Smooth muscle cell (in vitro differentiated cells): ENCODE data around the gene B4GALNT2. TPM values are rescaled to one million over a fixed set of nuclear protein-coding genes. Genes with fewer than 3 reads are reported as not detected.
"Not testable (repeated sequence)": the region's sequence is repeated elsewhere in the genome, so short reads cannot be mapped to it uniquely, and the experiment has no call there.

Experiments used
- DNase-seq: peaks from one replicate; lab custom pipeline; 2025; ENCODE audit not compliant: unreplicated experiment; lab: John Stamatoyannopoulos, UW
- H2AFZ ChIP-seq: fragments of 200-600 bp; sonication (generic); 2 replicates; pipeline ENCODE4 v1.6.0; 2016; ENCODE audit warnings: antibody characterized with exemption, low read depth, mild to moderate bottlenecking
- H3F3A ChIP-seq: fragments of 200-600 bp; sonication (generic); 2 replicates; pipeline ENCODE4 v1.6.0; 2017; ENCODE audit warnings: antibody characterized with exemption, low read depth
- H3K27ac ChIP-seq: fragments of 200-600 bp; sonication (generic); 2 replicates; pipeline ENCODE4 v1.5.1; 2016; ENCODE audit warnings: low read depth, mild to moderate bottlenecking
- H3K27me3 ChIP-seq: fragments of 200-600 bp; sonication (generic); 2 replicates; pipeline ENCODE4 v1.6.1; 2016; ENCODE audit warnings: low read depth, mild to moderate bottlenecking
- H3K36me3 ChIP-seq: fragments of 200-600 bp; sonication (generic); 2 replicates; pipeline ENCODE4 v1.5.1; 2016; ENCODE audit warnings: low read depth
- H3K4me1 ChIP-seq: fragments of 200-600 bp; sonication (generic); 2 replicates; pipeline ENCODE4 v1.5.1; 2016; ENCODE audit warnings: low read depth
- H3K4me2 ChIP-seq: fragments of 200-600 bp; sonication (generic); 2 replicates; pipeline ENCODE4 v1.6.0; 2016; ENCODE audit warnings: mild to moderate bottlenecking
- H3K4me3 ChIP-seq: fragments of 200-600 bp; sonication (generic); 2 replicates; pipeline ENCODE4 v1.5.1; 2016; ENCODE audit warnings: mild to moderate bottlenecking
- H3K79me2 ChIP-seq: fragments of 200-600 bp; sonication (generic); 2 replicates; pipeline ENCODE4 v1.6.0; 2016; ENCODE audit warnings: low read depth, mild to moderate bottlenecking
- H3K9ac ChIP-seq: fragments of 200-600 bp; sonication (generic); 2 replicates; pipeline ENCODE4 v1.6.0; 2016; ENCODE audit warnings: low read depth
- H3K9me3 ChIP-seq: fragments of 200-600 bp; sonication (generic); replicated peaks from 2 replicates; pipeline ENCODE4 v1.5.1; 2016; ENCODE audit warnings: low read depth
- H4K20me1 ChIP-seq: fragments of 200-600 bp; sonication (generic); 2 replicates; pipeline ENCODE4 v1.6.0; 2016; ENCODE audit warnings: low read depth
- WGBS: methylation state at CpG from one replicate; pipeline ENCODE4 v1.1.7; 2016; ENCODE audit warnings: low lambda C conversion rate; 5-methylcytosine and 5-hydroxymethylcytosine counted together
- polyA plus RNA-seq: library from polyadenylated mRNA; unstranded; fragments of >200 nt; fragmentation: Nextera tagmentation; extraction: Ambion mirVana; gene quantifications from 2 replicates; pipeline ENCODE4 v1.2.1, GENCODE V29; 2016
- total RNA-seq: library from RNA; depleted of rRNA; stranded (reverse); fragments of >200 nt; gene quantifications from 2 replicates; pipeline ENCODE4 v1.2.3, GENCODE V29; 2014
- TF ChIP-seq, protein P1 (sequence below): fragments of 200-600 bp; sonication (generic); IDR thresholded peaks from 2 replicates; pipeline ENCODE4 v1.5.1; 2017; ENCODE audit warnings: borderline replicate concordance, mild to moderate bottlenecking, antibody characterized with exemption; ENCODE audit not compliant: insufficient read depth, poor library complexity, severe bottlenecking

B4GALNT2 gene
- total and polyA plus RNA-seq, 2 experiments from 2014 or later, result 0.11 to 0.13 TPM

DNA sequence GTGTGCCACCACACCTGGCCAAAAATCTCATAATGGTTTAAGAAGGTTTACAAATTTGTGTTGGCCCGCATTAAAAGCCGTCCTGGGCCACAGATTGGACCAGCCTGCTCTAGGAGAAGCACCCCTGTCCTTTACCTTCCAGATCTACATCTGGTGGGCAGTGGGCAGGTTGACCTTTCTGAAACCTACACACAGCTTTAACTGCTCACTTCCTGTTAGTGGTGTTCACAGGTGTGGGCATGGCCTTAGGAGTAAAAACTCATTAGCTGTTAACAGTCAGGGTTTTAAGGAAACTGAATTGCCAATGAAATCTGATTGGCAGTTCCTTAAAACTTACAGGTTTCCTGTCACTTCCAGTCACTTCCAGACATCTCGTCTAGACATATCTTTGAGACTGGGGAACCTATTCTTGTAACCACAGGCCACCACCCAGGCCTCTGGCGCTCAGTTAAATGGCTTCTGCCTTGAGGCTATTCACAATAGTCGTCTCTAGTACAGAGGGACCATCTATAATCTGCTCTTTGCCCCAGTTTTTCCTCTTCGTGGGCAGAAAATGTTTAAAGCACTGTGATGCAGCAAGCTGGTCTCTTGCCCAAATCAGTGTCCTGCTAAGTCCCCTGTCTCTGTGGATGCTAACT lies 48.5 kb downstream of the B4GALNT2 start:
- WGBS, result 67% methylated on average over 6 of the region's 6 CpGs

DNA sequence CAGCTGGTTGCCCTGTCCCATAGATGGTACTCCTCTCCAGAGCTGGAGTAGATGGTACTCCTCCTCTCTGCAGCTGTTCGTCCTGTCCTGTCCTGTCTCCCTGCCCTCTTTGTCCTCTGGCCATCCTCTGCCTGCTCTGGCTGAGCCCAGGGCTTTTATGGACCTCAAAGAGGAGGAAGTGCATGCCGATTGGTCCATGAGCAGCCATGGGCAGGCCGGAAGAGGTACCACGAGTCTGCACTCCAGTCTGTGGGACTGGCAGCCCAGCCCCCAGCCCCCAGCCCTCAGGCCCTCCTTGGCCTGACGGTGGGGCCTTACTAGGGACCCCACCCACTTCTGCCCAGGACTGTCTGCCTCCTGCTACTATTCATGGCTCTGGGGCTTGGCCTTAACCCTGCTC lies 50.8 kb downstream of the B4GALNT2 start:
- no peak overlapping the region for H2AFZ ChIP-seq

More for the DNA sequence above, 48.5 kb downstream of the B4GALNT2 start:
- H3F3A ChIP-seq, result no peaks in the 10 kb centered on the region
- no peak overlapping the region for H3K4me3 ChIP-seq
- TF ChIP-seq, protein P1, sequence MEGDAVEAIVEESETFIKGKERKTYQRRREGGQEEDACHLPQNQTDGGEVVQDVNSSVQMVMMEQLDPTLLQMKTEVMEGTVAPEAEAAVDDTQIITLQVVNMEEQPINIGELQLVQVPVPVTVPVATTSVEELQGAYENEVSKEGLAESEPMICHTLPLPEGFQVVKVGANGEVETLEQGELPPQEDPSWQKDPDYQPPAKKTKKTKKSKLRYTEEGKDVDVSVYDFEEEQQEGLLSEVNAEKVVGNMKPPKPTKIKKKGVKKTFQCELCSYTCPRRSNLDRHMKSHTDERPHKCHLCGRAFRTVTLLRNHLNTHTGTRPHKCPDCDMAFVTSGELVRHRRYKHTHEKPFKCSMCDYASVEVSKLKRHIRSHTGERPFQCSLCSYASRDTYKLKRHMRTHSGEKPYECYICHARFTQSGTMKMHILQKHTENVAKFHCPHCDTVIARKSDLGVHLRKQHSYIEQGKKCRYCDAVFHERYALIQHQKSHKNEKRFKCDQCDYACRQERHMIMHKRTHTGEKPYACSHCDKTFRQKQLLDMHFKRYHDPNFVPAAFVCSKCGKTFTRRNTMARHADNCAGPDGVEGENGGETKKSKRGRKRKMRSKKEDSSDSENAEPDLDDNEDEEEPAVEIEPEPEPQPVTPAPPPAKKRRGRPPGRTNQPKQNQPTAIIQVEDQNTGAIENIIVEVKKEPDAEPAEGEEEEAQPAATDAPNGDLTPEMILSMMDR, result no peak
- no peaks in the 10 kb centered on the region for H3K36me3 ChIP-seq
- H3K27me3 ChIP-seq, result no peaks in the 10 kb centered on the region
- no peaks in the 10 kb centered on the region for H4K20me1 ChIP-seq
- H3K4me1 ChIP-seq, result no peaks in the 10 kb centered on the region
- peaks cover 6% of the 10 kb centered on the region for H3K9me3 ChIP-seq
- H3K79me2 ChIP-seq, result no peaks in the 10 kb centered on the region
- H2AFZ ChIP-seq, result no peak overlapping the region
- no peak overlapping the region for H3K9ac ChIP-seq
- no peak overlapping the region for H3K4me2 ChIP-seq
- DNase-seq, result no peak
- no peak overlapping the region for H3K27ac ChIP-seq

DNA sequence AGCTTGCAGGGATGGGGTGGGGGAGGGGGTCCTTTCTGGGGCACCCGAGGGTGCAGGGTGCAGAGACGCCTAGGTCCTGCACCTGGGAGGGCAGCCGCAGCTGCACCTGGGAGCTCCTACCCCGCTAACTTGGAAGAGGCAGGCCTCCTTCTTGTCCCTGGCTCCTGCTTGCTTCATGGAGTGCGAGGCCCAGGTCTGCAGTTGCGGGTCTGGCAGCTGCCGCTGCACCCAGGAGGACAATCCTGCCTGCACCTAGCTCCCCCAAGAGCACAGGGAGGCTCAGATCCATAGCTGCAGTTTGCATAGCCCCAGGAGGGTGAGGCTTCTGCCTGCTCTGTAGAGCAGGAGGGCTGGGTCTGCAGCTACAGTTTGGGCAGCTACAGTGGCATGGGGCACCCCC lies 51.2 kb downstream of the B4GALNT2 start:
- 90% methylated on average over 6 of the region's 7 CpGs for WGBS
- H3K79me2 ChIP-seq, result no peaks in the 10 kb centered on the region
- no peak overlapping the region for H3K4me3 ChIP-seq
- H4K20me1 ChIP-seq, result no peaks in the 10 kb centered on the region
- H3K36me3 ChIP-seq, result no peaks in the 10 kb centered on the region
- TF ChIP-seq, protein P1, result no peak
- no peak overlapping the region for H3K9ac ChIP-seq
- no peaks in the 10 kb centered on the region for H3F3A ChIP-seq
- no peak overlapping the region for H3K27ac ChIP-seq
- no peaks in the 10 kb centered on the region for H3K27me3 ChIP-seq
- no peak for DNase-seq
- no peaks in the 10 kb centered on the region for H3K9me3 ChIP-seq
- H3K4me1 ChIP-seq, result no peaks in the 10 kb centered on the region
- no peak overlapping the region for H2AFZ ChIP-seq
- no peak overlapping the region for H3K4me2 ChIP-seq

More for the DNA sequence above, 50.8 kb downstream of the B4GALNT2 start:
- Histone ChIP-seq H3F3A (no peaks in the 10 kb centered on the region), H3K4me1 (no peaks in the 10 kb centered on the region), H3K79me2 (no peaks in the 10 kb centered on the region), H3K4me3 (no peak overlapping the region), H3K36me3 (no peaks in the 10 kb centered on the region), H3K27me3 (no peaks in the 10 kb centered on the region), H3K9me3 (no peaks in the 10 kb centered on the region), H3K9ac (no peak overlapping the region), H3K27ac (no peak overlapping the region), H3K4me2 (no peak overlapping the region), H4K20me1 (no peaks in the 10 kb centered on the region)
- no peak for DNase-seq
- TF ChIP-seq, protein P1, result no peak
- whole genome bisulfite sequencing, result 84% methylated on average over 5 of the region's 5 CpGs

DNA sequence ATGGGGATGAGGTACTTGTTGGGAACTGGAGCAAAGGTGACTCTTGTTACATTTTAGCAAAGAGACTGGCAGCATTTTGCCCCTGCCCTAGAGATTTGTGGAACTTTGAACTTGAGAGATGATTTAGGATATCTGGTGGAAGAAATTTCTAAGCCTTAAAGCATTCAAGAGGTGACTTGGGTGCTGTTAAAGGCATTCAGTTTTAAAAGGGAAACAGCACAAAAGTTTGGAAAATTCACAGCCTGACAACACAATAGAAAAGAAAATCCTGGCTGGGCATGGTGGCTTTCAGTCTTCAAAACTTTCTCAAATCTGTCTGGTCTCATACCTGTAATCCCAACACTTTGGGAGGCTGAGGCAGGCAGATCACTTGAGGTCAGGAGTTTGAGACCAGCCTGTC lies 52.0 kb downstream of the B4GALNT2 start:
- not testable (repeated sequence) for H4K20me1 ChIP-seq, H3K9ac ChIP-seq, H3K9me3 ChIP-seq, H2AFZ ChIP-seq, H3K27ac ChIP-seq, H3K4me3 ChIP-seq, H3F3A ChIP-seq, DNase-seq, H3K79me2 ChIP-seq, H3K27me3 ChIP-seq, H3K4me2 ChIP-seq, H3K4me1 ChIP-seq, H3K36me3 ChIP-seq

DNA sequence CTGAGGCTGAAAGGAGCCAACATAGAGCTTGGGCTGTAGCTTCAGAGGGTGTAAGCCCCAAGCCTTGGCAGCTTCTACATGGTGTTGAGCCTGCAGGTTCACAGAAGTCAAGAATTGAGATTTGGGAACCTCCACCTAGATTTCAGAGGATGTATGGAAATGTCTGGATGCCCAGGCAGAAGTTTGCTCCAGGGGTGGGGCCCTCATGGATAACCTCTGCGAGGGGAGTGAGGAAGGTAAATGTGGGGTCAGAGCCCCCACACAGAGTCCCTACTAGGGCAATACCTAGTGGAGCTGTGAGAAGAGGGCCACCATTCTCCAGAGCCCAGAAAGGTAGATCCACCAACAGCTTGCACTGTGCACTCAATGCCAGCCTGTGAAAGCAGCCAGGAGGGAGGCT lies 52.8 kb downstream of the B4GALNT2 start:
- H3K4me1 ChIP-seq, H2AFZ ChIP-seq, H3F3A ChIP-seq, H3K9me3 ChIP-seq, H3K4me3 ChIP-seq, H3K27me3 ChIP-seq, H4K20me1 ChIP-seq, DNase-seq, H3K36me3 ChIP-seq, H3K27ac ChIP-seq, H3K79me2 ChIP-seq, H3K4me2 ChIP-seq, H3K9ac ChIP-seq: not testable (repeated sequence)
- 100% methylated on average over 1 of the region's 1 CpG for WGBS
